HG02798 (cell line): ENCODE results near the gene IFT122.
"Not testable (repeated sequence)": the region's sequence is repeated elsewhere in the genome, so short reads cannot be mapped to it uniquely, and the experiment has no call there.

Source experiments
- ATAC-seq: cut with Tn5 transposase; IDR thresholded peaks from one replicate; pipeline ENCODE4 v1.9.1; 2021; ENCODE audit warnings: mild to moderate bottlenecking; ENCODE audit not compliant: unreplicated experiment, poor library complexity

IFT122 gene

GRCh38 chr3:129463716-129464115 is 23.7 kb downstream of the IFT122 start:
- no peak for ATAC-seq

GRCh38 chr3:129467932-129468331 is 27.9 kb downstream of the IFT122 start:
- no peak for ATAC-seq

- no peak for ATAC-seq
Observed at GRCh38 chr3:129469026-129469425, 29.0 kb downstream of the IFT122 start.

GRCh38 chr3:129470861-129471260 is 30.8 kb downstream of the IFT122 start:
- ATAC-seq, result no peak

GRCh38 chr3:129473067-129473768 is 33.2 kb downstream of the IFT122 start:
- ATAC-seq, result no peak

GRCh38 chr3:129473769-129474152 is 33.7 kb downstream of the IFT122 start:
- no peak for ATAC-seq

GRCh38 chr3:129474984-129475804 is 35.2 kb downstream of the IFT122 start:
- no peak for ATAC-seq

- ATAC-seq, result no peak
Observed at GRCh38 chr3:129475863-129476262, 35.8 kb downstream of the IFT122 start.

- ATAC-seq, result no peak
Observed at GRCh38 chr3:129476586-129476985, 36.6 kb downstream of the IFT122 start.

- not testable (repeated sequence) for ATAC-seq
Observed at GRCh38 chr3:129481225-129481765, 41.3 kb downstream of the IFT122 start.

- ATAC-seq, result no peak
Observed at GRCh38 chr3:129481766-129482332, 41.8 kb downstream of the IFT122 start.

GRCh38 chr3:129482721-129483120 is 42.7 kb downstream of the IFT122 start:
- no peak for ATAC-seq

GRCh38 chr3:129483870-129484269 is 43.8 kb downstream of the IFT122 start:
- ATAC-seq, result no peak

GRCh38 chr3:129485146-129485545 is 45.1 kb downstream of the IFT122 start:
- ATAC-seq, result not testable (repeated sequence)

- ATAC-seq, result no peak
Observed at GRCh38 chr3:129485721-129486663, 46.0 kb downstream of the IFT122 start.

GRCh38 chr3:129486664-129487035 is 46.6 kb downstream of the IFT122 start:
- ATAC-seq, result no peak

- no peak for ATAC-seq
Observed at GRCh38 chr3:129487183-129487867, 47.3 kb downstream of the IFT122 start.

- not testable (repeated sequence) for ATAC-seq
Observed at GRCh38 chr3:129487868-129488335, 47.9 kb downstream of the IFT122 start.

GRCh38 chr3:129489258-129489657 is 49.2 kb downstream of the IFT122 start:
- not testable (repeated sequence) for ATAC-seq
